GM03348 (cell line): ENCODE results near the gene HPSE.
A peak's percentile ranks its signal among the peaks of the same experiment; 100 is the strongest.
"Not testable (repeated sequence)": the region's sequence is repeated elsewhere in the genome, so short reads cannot be mapped to it uniquely, and the experiment has no call there.

Source experiments
- DNase-seq: peaks from one replicate; pipeline ENCODE4 v3.0.0; 2012; ENCODE audit warnings: low spot score

The HPSE gene

GRCh38 chr4:83283181-83283580, 51.5 kb downstream of the HPSE start:
- DNase-seq = no peak

GRCh38 chr4:83282049-83282535, 52.6 kb downstream of the HPSE start:
- DNase-seq = peak; percentile 56

- DNase-seq = no peak
Observed at GRCh38 chr4:83281307-83281706, 53.3 kb downstream of the HPSE start.

- DNase-seq = no peak
Observed at GRCh38 chr4:83276299-83277040, 58.2 kb downstream of the HPSE start.

- DNase-seq = not testable (repeated sequence)
Observed at GRCh38 chr4:83273926-83274325, 60.7 kb downstream of the HPSE start.

GRCh38 chr4:83272900-83273299, 61.7 kb downstream of the HPSE start:
- no peak for DNase-seq

GRCh38 chr4:83269256-83269655, 65.4 kb downstream of the HPSE start:
- peak; percentile 29 for DNase-seq

GRCh38 chr4:83268491-83268890, 66.2 kb downstream of the HPSE start:
- DNase-seq = no peak

GRCh38 chr4:83267830-83268475, 66.7 kb downstream of the HPSE start:
- no peak for DNase-seq

- DNase-seq = no peak
Observed at GRCh38 chr4:83267121-83267829, 67.4 kb downstream of the HPSE start.

- DNase-seq = no peak
Observed at GRCh38 chr4:83266689-83267088, 68.0 kb downstream of the HPSE start.

- DNase-seq = no peak
Observed at GRCh38 chr4:83263106-83263505, 71.5 kb downstream of the HPSE start.

GRCh38 chr4:83262682-83263081, 72.0 kb downstream of the HPSE start:
- no peak for DNase-seq

GRCh38 chr4:83261307-83261706, 73.3 kb downstream of the HPSE start:
- DNase-seq = no peak

- no peak for DNase-seq
Observed at GRCh38 chr4:83259586-83259985, 75.1 kb downstream of the HPSE start.

GRCh38 chr4:83258461-83258860, 76.2 kb downstream of the HPSE start:
- no peak for DNase-seq

GRCh38 chr4:83257811-83258210, 76.8 kb downstream of the HPSE start:
- no peak for DNase-seq

- DNase-seq = peak; percentile 28
Observed at GRCh38 chr4:83255584-83255983, 79.1 kb downstream of the HPSE start.

- peak; percentile 52 for DNase-seq
Observed at GRCh38 chr4:83252782-83253405, 81.8 kb downstream of the HPSE start.

GRCh38 chr4:83251447-83251830, 83.2 kb downstream of the HPSE start:
- DNase-seq = no peak

- peak; percentile 24 for DNase-seq
Observed at GRCh38 chr4:83250687-83251446, 83.8 kb downstream of the HPSE start.

GRCh38 chr4:83248486-83248885, 86.2 kb downstream of the HPSE start:
- DNase-seq = no peak
